GM10248 (cell line): ENCODE results near the gene HDAC6.

ENCODE experiments used
- CTCF ChIA-PET: fragments of 300-600 bp; sonication (Branson Sonifier 250); formaldehyde crosslinking; extraction: SDS; loops from one replicate; lab custom pipeline; 2021; ENCODE audit warnings: antibody characterized with exemption; lab: Yijun Ruan, JAX
- POLR2A ChIA-PET: fragments of 350-650 bp; sonication (Branson Sonifier 250); formaldehyde crosslinking; extraction: SDS; loops from one replicate; lab custom pipeline; 2020; ENCODE audit warnings: antibody characterized with exemption; lab: Yijun Ruan, JAX
- DNase-seq: peaks from one replicate; pipeline ENCODE4 v3.0.0; 2012; ENCODE audit errors: extremely low spot score
- CTCF ChIP-seq: IDR thresholded peaks from 2 replicates; pipeline ENCODE4 v1.5.1; 2012; ENCODE audit warnings: mild to moderate bottlenecking, low read depth; ENCODE audit errors: extremely low read depth, missing control alignments, control extremely low read depth

HDAC6 gene

GRCh38 chrX:48787505-48788443 is 14.1 kb upstream of the HDAC6 start:
- POLR2A ChIA-PET, result no interaction called here
- no peak for DNase-seq
- no peak for TF ChIP-seq CTCF
- CTCF ChIA-PET, result no interaction called here

GRCh38 chrX:48789366-48790220 is 12.3 kb upstream of the HDAC6 start:
- POLR2A ChIA-PET, result no interaction called here
- CTCF ChIA-PET, result no interaction called here
- no peak for TF ChIP-seq CTCF
- no peak for DNase-seq

DNA sequence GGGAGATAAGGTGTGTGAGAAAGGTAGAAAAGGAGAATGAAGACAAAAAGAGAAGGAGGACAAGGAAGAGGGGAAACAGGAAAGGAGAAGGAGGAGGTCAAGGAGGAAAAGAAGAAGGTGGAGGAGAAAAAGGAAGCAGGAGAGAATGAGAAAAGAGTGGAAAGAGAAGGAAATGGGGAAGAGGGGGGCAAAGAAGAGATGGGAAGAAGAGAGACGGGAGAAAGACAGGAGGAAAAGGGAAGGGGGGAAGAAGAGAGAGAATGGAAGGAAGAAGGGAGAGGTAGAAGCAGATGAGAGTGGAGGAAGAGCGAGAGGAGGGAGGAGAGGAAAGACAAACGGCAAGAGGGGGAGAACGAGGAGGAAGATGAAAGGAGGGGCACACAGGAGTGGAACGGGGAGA is 11.4 kb upstream of the HDAC6 start:
- DNase-seq, result no peak
- CTCF ChIA-PET, result no interaction called here
- POLR2A ChIA-PET, result no interaction called here
- no peak for TF ChIP-seq CTCF

DNA sequence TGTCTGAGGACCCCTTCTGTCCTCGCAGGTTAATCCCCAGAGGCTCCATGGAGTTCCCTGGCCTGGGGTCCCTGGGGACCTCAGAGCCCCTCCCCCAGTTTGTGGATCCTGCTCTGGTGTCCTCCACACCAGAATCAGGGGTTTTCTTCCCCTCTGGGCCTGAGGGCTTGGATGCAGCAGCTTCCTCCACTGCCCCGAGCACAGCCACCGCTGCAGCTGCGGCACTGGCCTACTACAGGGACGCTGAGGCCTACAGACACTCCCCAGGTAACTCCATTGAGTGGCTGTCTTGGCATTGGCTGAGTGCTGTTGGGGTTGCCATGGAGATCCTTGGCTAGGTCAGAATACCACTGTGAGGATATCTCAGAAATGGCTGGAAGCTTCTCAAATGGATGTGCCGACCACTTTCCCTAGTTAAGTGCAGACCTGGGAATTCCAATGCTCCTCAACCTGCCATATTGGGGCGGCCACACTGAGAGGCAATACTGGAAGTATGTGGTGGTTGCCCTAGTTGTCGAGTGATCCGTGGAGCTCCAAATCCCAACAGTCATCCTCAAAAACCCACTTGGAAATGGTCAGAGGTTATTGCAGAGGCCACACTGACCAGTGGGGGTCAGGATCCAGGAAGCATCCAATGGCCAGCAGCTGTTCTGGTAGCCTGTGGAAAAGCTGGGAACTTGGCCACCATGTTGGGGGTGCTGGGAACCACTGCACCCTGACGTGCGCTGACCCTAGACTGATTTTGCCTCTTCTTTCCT is 10.6 kb upstream of the HDAC6 start:
- no peak for DNase-seq
- CTCF ChIA-PET, result no interaction called here
- POLR2A ChIA-PET, result no interaction called here
- TF ChIP-seq CTCF, result no peak

GRCh38 chrX:48792219-48792618 is 9.6 kb upstream of the HDAC6 start:
- ChIA-PET POLR2A (no interaction called here), CTCF (no interaction called here)
- DNase-seq, result no peak
- TF ChIP-seq CTCF, result no peak

- POLR2A ChIA-PET, result no interaction called here
- CTCF ChIA-PET, result no interaction called here
- DNase-seq, result no peak
- no peak for TF ChIP-seq CTCF
Observed at GRCh38 chrX:48793935-48794334, 7.9 kb upstream of the HDAC6 start.
